ENCODE data around the gene ELOVL6.
"Not testable (repeated sequence)": the region's sequence is repeated elsewhere in the genome, so short reads cannot be mapped to it uniquely, and the experiment has no call there.

Gene ELOVL6

DNA sequence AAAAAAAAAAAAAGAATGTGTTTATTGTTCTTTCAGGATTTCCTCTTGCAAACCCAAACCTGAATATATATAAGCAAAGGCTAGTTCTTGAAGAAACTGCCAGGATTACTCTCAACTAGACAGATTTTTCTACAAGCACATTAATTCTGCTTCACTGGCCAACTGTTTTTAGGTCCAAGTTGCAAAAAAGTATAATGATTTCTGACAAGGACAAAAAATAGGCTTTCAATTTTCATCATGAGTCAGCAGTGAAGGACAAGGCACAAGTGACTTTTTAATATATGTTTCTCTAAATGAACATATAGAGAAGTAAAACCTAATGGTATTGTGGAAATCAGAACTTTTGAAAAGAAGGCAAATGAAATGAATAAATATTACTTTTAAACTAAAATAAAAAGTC is 73.7 kb downstream of the ELOVL6 start:
- DNase-seq (ENCODE audit: low spot score) = no peak

DNA sequence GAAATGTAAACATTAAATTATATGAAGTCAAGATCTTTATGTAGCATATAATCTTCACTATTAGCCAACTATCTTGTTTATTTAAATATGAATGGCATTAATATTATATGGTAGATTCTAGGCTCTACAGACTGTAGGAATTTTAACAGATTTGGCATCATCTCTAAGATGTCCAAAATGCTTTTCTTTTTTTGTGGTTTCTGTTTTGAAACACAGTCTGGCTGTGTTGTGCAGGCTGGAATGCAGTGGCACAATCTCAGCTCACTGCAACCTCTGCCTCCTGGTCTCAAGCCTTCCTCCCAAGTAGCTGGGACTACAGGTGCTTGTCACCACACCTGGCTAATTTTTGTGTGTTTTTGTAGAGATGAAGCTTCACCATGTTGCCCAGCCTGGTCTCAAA is 76.2 kb downstream of the ELOVL6 start:
- DNase-seq (ENCODE audit: low spot score) = no peak

DNA sequence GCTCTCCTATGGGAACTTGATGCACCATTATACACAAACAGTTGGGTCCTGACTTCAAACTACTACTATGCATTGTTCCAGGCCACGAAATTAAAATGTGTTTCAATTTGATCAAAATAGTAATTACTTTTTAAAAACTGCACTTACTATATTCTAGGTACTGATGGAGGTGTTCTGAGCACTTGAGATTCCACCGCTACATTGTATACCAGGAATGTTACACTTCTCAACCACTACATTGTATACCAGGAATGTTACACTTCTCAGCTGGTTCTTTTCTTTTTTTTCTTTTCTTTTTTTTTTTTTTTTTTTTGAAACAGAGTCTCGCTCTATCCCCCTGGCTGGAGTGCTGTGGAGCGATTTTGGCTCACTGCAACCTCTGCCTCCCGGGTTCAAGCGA is 77.9 kb downstream of the ELOVL6 start:
- no peak for DNase-seq (ENCODE audit: low spot score)

DNA sequence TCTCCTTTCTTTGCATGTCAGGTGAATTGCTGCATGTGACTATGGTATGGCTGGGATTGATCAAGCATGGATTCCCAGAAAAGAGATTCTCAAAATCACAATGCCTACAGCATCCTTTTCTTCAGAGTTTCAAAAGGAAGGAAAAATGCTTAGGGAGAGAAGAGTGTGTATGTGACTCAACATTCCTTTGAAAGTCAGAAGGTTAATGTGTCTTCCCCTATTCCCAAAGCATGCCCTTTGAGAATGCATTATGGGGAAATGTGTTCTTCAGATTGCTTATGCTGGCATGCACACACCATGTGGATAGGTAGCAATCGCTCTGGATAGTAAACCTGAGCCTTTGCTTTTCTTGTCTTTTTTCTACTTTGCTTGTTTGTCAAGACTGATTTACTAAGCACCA is 78.5 kb downstream of the ELOVL6 start:
- DNase-seq (ENCODE audit: low spot score) = no peak

DNA sequence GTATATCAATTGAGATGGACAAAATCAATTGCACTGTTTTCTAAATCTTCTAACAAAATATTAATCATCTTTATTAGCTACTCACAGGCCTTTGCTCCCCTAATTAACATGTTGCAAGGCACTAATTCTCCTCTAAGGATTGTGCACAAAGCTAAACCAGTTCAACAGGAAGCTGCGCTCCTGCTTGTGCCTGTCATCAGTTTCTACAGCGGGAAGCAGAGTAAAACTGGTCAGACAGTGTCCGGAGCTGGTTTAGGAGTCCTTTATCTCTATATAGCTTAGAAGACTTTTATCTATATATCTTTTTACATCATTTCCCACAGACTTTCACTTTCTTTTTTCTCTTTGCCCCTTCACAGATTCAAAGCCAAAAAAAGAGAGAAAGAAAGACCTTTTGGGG is 79.1 kb downstream of the ELOVL6 start:
- no peak for DNase-seq (ENCODE audit: low spot score)

DNA sequence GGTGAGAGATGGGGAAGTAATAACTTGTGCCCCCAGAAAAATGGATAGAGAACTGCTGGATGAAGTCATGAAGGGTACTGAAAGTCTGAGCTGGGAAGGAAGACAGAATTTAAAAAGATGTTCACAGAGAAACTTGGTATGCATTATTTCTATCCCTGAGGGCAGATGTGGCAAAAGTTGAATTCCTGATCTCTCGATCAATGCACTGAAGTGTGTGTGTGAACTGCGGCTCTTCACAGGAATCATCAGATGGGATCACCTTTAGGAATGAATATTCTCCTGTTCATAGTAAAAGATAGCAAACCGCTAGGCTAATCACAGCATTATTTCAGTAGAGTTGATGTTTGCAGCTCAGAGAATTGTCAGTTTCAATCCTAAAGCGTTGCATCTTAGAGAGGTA is 86.4 kb downstream of the ELOVL6 start:
- no peak for DNase-seq (ENCODE audit: low spot score)

DNA sequence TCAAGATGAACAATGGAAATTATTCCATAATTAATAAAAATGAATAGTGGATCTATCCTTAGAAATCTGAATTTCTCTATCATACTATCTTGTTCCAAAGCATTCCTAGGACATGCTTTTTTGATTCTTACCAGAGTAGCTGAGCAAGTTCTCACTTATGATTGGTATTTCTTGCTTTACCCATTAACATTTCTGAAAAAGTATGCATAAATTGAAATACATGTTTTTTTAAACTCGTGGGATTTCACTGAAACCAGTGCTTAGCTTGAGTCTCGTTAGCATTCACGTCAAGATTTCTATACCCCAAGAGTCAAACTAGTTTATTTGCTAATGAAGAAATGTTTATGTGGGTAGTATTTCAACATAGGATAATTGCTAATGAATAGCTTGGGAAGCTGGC is 89.0 kb downstream of the ELOVL6 start:
- DNase-seq (ENCODE audit: low spot score) = no peak

DNA sequence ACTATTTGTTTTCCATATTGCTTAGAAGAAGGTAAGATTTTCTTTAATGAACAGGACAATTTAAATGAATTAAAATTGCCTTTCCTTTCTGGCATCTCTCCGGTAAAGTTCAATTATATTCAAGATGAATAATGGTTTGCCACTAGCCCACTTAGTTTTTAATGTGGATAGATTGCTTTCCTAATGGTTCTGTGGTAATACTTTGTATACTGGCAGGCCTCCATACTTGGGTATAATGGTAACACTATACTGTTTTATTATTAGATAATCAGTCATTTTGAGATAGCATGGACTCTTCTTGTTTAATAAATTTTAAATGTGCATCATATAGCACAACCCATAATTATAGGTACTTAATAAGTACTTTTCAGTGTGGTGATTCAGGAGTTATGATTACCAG is 89.5 kb downstream of the ELOVL6 start:
- no peak for DNase-seq (ENCODE audit: low spot score)

DNA sequence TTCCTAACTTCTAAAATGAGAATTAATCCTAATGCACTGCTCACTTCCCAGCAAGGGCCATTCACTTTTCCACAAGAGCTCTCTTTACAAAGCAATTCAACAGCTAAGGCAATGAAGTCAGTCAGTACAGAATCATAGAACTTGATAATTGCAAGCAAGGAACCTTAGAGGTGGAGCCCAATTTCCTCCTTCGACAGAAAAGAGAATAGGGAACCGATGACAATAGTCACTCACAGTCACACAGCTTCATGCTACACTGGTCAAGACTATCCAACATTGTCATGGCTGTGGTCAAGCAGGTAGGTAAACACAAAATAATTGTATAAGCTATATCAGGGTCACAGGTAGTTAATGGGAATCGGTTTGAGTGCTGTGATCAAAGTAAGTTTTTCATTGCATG is 90.0 kb downstream of the ELOVL6 start:
- no peak for DNase-seq (ENCODE audit: low spot score)

DNA sequence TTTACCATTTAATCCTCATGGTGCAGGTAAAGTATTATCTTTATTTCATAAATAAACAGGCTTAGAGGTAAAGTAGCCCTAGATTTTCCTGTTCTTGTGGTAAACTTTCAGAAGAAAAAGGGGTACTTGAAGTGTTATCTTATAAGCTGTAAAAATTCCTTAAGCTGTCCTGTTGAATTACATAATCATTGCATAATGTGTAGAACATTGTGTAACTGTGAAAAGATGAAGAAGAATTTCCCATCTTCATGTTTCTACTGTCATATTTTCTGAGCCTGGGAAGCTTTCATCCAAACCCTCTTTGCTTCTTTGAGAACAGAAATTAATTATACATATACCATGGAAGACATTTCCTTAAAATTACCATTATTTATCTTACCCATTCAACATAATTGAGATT is 90.5 kb downstream of the ELOVL6 start:
- DNase-seq (ENCODE audit: low spot score) = no peak

DNA sequence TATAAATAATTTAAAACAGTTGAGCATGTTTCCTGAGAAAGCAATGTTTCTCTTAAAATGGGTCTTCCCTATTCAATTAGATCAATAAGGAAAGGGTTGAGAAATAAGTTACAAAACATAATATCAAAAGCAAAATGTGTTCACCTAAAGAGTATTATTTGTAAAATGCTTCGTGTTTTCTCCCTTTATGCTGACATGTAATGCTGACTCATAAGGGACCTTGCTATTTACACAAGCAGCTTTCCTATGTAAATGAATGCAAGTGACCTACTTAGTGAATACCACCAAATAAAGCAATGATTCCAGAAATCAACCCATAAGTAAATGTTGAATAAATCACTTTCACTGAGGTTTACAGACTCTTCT is 91.5 kb downstream of the ELOVL6 start:
- DNase-seq (ENCODE audit: low spot score) = no peak

DNA sequence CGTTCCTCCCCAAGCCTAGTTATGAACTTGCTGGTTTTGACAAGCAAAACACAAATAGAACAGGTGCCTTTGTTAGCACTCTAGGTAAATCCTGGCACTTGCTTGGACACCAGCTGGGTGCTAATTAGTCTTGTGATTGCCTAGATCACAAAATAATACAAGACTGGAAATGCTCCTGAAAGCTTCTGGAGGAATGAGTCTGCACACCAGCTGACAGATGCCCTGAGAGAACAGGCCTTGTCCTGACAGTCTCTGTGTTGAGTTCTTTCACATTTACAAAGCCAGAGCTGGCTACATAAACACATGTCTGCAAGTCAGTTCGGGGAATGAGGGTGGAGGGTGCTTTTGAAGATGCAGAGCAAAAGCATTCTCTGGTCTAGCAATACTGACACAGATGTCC is 93.8 kb downstream of the ELOVL6 start:
- DNase-seq (ENCODE audit: low spot score) = no peak

DNA sequence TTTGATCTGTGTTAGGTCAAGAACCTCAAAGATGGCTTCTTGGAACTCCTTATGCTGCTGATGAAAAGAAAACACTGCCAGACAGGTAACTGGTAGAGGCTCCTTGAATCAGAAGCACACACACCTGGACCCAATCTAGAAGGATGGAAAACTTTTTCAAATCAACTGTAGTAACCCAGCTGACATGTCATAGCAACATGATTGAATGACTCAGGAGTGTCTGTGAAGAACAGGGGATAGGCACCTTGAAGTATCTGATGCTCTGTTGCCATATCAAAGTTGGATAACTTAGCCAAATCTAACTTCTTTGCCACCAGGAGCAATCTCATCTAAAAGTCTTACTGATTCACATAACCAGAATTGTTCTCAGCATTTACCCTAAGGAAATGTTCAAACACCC is 98.8 kb downstream of the ELOVL6 start:
- DNase-seq (ENCODE audit: low spot score) = no peak

DNA sequence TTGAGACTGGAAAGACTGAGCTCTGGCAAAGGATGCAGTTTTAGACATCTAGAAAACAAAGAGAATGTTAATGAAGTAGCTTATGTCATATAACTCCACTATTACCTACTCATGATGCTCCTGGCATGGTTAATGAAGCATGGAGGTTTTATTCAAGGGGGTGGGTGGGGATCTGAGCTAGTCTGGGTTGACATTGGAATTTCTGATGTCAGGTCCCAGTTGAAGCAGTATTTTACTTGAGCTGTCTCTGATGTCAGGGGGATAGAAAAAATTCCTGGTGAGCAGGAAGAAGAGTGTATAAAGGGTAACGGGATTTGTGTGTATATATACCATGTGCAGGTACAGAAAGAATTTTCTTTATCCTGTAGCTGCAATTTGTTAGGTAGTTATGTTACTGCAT is 102.0 kb downstream of the ELOVL6 start:
- no peak for DNase-seq (ENCODE audit: low spot score)

DNA sequence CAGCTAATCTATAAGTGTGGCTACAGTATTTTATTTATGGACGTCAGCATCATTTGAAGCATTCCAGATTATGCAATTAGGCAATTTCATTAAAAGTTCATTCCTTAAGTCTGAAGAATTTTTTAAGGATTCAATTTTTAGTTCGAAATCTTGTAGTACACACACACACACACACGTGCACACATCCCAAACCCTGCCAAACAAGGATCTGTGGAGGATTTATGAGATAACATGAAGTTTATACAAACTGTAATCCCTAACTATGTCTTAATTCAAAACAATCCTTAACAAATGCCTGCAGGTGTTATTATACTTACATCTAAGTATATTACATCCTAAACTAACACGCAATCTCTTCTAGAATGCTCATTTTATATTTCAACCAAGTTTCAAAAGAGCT is 105.8 kb downstream of the ELOVL6 start:
- DNase-seq (ENCODE audit: low spot score) = no peak

DNA sequence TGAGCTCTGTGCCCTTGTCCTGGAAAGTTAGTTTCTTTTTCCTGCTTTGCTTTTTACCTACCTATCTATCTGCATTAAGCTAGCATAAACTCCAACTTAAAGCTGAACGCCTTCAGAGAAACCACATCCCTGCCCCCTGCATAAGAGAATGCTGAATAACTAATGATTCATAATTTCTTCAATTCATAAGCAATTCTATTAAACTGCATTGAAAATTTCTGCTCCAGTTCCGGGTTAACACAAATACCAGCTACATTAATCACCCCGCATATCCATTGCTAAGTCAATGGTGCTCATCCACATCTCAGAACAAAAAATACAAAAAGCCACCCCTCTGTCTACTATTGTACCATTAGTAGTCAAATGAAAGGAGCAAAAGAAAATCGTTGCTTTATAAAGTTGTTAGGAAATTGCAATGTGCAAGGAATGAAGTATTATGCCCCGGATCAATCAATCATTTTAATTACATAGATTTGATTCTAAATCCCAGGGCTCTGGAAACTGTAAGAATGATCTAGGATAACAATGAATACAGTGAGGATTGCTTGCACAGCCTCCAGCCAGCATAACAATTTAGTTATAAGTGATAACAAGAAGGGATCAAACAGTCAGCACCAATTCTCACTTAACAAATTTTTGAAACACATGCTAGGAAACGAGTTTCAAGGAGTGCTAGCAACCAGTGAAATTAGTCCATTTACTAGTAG is 106.8 kb downstream of the ELOVL6 start:
- DNase-seq (ENCODE audit: low spot score) = no peak

DNA sequence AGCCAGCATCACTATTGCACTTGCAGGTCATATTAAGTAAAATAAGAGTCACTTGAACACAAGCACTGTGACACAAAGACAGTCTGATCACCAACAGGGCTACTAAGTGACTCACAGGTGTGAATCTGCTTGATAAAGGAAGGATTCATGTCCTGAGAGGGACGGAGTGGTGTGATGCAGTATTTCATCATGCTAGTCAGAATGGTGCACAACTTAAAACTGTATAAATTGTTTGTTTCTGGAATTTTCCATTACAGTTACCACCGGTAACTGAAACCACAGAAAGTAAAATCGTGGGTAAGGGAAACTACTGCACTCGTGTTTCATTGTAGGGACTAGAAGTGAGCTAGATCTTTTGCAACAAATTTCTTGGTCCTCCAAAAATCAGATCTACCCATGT is 109.7 kb downstream of the ELOVL6 start:
- no peak for DNase-seq (ENCODE audit: low spot score)

DNA sequence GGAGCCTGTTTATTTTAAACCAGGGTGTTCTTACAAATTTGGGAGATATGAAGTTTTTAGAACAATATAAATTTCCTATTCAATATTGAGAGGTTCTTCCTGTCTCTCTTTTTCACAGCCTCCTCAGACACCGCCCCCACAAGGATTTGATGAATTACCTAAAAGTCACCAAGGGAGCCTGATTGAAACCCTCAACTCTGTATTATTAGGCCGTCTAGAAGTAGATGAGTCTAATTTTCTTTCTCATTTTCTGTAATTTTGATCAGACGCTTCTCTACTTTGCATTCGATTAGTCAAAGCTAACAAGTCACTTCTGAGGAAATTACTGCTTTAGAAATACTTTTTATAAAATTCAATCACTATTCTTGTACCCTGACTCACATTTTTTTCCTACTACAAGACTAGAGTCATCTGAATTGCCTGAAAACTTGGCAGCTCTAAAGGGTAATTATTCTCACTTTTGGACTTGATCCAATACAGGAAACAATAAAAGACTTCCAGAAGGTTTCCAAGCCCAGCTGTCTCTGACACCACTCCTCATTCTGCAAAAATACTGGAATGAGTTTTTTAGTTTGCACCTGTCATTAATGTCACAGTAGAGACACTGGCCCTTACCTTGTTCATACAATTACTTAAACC is 111.2 kb downstream of the ELOVL6 start:
- DNase-seq (ENCODE audit: low spot score) = peak; percentile 41

DNA sequence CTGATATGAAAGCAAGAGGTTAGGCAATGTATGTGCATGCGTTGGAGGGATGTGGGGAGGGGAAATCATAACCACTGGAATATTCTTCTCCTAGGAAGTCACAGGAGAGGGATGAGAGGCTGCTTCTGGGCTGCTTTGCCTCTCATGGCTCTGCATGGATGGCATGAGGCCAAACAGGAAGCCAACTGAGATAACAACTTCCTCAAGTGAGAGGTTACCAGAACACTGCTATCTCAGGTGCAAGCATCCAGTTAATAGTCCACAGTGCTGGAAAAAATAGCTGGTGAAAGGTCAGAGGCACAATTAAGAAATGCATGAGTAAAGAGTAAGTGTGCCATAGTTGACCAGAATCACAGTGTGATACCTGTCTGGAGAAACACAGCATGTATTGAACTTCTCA is 113.3 kb downstream of the ELOVL6 start:
- DNase-seq (ENCODE audit: low spot score) = no peak

DNA sequence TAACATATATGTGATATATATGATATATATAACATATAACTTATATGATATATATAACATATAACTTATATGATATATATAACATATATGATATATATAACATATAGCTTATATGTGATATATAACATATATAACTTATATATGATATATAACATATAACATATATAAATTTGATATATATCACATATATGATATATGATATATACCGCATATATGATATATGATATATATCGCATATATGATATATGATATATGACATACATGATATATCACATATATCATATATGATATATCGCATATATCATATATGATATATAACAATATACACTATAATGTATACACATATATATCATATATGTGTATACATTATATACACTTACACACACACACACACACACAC is 114.3 kb downstream of the ELOVL6 start:
- DNase-seq (ENCODE audit: low spot score) = no peak

DNA sequence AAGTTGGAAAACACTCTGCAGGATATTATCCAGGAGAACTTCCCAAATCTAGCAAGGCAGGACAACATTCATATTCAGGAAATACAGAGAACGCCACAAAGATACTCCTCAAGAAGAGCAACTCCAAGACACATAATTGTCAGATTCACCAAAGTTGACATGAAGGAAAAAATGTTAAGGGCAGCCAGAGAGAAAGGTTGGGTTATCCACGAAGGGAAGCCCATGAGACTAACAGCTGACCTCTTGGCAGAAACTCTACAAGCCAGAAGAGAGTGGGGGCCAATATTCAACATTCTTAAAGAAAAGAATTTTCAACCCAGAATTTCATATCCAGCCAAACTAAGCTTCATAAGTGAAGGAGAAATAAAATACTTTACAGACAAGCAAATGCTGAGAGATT is 120.3 kb downstream of the ELOVL6 start:
- not testable (repeated sequence) for DNase-seq (ENCODE audit: low spot score)

DNA sequence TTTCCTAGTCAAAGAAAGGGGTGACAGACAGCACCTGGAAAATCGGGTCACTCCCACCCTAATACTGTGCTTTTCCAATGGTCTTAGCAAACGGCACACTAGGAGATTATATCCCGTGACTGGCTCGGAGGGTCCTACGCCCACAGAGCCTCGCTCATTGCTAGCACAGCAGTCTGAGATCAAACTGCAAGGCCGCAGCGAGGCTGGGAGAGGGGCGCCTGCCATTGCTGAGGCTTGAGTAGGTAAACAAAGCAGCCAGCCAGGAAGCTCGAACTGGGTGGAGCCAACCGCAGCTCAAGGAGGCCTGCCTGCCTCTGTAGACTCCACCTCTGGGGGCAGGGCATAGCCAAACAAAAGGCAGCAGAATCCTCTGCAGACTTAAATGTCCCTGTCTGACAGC is 121.6 kb downstream of the ELOVL6 start:
- DNase-seq (ENCODE audit: low spot score) = not testable (repeated sequence)

DNA sequence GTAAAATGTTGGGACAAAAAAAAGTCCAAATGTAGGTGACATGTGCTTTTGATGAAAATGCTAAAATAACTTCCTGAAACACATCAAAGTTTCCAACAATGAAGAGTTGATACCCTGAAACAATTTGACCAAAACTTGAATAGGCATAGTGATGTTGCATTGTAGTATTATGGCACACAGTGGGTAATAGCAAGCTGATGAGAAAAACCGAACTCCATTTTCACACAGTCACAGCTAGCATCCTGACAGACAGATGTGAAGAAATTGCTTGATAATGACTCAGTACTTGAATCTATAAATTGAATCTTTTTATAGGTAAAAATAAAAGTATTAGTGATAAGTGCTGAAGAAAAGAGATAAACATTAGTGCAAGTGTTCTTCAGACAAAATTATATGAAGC is 122.5 kb downstream of the ELOVL6 start:
- no peak for DNase-seq (ENCODE audit: low spot score)

DNA sequence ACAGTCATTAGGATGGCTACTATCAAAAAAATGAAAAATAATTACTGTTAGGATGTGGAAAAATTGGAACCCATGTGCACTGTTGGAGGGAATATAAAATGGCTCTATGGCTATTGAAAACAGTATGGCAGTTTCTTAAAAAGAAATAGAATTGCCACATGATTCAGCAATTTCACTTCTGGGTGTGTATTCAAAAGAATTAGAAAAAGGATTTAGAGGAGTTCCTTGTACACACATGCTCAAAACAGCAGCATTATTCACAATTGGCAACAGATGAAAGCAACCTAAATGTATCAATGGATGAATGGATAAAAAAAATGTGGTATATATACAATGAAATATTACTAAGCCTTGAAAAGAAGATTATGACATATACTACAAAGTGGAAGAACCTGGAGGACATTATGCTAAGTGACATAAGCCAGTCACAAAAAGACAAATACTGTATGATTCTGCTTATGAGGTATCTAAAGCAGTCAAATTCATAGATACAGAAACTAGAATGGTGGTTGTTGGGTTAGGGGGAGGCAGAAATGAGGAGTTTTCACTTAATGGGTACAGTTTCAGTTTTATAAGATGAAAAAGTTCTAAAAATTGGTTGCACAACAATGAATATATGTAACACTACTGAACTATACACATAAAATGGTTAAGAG is 123.2 kb downstream of the ELOVL6 start:
- DNase-seq (ENCODE audit: low spot score) = no peak

All from putamen (tissue), 1 donor.